ENCODE results near the gene PDE7B. TPM values are rescaled to one million over a fixed set of nuclear protein-coding genes. Genes with fewer than 3 reads are reported as not detected.

The PDE7B gene
- total and polyA plus RNA-seq, 2 of the 8 experiments (the other 6 are each of a cell fraction or from before 2014, with no cell fraction given) = not detected

DNA sequence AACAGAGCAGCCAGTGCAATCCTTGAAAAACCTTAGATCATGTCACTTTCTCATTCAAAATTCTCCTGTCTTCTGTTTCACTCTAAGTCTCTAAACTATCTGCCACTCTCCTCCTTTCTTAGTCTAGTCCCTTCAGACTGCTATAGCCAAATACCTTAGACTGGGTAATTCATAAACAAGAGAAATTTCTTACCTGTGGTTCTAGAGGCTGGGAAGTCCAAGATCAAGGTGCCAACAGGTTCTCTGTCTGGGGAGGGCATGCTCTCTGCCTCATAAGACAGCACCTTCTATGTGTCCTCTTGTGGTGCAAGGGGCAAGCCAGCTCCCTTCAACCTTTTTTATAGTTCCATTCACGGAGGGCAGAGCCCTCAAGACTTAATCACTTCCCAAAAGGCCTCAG lies 242.3 kb downstream of the PDE7B start (continued):
- TF ChIP-seq, protein P1, sequence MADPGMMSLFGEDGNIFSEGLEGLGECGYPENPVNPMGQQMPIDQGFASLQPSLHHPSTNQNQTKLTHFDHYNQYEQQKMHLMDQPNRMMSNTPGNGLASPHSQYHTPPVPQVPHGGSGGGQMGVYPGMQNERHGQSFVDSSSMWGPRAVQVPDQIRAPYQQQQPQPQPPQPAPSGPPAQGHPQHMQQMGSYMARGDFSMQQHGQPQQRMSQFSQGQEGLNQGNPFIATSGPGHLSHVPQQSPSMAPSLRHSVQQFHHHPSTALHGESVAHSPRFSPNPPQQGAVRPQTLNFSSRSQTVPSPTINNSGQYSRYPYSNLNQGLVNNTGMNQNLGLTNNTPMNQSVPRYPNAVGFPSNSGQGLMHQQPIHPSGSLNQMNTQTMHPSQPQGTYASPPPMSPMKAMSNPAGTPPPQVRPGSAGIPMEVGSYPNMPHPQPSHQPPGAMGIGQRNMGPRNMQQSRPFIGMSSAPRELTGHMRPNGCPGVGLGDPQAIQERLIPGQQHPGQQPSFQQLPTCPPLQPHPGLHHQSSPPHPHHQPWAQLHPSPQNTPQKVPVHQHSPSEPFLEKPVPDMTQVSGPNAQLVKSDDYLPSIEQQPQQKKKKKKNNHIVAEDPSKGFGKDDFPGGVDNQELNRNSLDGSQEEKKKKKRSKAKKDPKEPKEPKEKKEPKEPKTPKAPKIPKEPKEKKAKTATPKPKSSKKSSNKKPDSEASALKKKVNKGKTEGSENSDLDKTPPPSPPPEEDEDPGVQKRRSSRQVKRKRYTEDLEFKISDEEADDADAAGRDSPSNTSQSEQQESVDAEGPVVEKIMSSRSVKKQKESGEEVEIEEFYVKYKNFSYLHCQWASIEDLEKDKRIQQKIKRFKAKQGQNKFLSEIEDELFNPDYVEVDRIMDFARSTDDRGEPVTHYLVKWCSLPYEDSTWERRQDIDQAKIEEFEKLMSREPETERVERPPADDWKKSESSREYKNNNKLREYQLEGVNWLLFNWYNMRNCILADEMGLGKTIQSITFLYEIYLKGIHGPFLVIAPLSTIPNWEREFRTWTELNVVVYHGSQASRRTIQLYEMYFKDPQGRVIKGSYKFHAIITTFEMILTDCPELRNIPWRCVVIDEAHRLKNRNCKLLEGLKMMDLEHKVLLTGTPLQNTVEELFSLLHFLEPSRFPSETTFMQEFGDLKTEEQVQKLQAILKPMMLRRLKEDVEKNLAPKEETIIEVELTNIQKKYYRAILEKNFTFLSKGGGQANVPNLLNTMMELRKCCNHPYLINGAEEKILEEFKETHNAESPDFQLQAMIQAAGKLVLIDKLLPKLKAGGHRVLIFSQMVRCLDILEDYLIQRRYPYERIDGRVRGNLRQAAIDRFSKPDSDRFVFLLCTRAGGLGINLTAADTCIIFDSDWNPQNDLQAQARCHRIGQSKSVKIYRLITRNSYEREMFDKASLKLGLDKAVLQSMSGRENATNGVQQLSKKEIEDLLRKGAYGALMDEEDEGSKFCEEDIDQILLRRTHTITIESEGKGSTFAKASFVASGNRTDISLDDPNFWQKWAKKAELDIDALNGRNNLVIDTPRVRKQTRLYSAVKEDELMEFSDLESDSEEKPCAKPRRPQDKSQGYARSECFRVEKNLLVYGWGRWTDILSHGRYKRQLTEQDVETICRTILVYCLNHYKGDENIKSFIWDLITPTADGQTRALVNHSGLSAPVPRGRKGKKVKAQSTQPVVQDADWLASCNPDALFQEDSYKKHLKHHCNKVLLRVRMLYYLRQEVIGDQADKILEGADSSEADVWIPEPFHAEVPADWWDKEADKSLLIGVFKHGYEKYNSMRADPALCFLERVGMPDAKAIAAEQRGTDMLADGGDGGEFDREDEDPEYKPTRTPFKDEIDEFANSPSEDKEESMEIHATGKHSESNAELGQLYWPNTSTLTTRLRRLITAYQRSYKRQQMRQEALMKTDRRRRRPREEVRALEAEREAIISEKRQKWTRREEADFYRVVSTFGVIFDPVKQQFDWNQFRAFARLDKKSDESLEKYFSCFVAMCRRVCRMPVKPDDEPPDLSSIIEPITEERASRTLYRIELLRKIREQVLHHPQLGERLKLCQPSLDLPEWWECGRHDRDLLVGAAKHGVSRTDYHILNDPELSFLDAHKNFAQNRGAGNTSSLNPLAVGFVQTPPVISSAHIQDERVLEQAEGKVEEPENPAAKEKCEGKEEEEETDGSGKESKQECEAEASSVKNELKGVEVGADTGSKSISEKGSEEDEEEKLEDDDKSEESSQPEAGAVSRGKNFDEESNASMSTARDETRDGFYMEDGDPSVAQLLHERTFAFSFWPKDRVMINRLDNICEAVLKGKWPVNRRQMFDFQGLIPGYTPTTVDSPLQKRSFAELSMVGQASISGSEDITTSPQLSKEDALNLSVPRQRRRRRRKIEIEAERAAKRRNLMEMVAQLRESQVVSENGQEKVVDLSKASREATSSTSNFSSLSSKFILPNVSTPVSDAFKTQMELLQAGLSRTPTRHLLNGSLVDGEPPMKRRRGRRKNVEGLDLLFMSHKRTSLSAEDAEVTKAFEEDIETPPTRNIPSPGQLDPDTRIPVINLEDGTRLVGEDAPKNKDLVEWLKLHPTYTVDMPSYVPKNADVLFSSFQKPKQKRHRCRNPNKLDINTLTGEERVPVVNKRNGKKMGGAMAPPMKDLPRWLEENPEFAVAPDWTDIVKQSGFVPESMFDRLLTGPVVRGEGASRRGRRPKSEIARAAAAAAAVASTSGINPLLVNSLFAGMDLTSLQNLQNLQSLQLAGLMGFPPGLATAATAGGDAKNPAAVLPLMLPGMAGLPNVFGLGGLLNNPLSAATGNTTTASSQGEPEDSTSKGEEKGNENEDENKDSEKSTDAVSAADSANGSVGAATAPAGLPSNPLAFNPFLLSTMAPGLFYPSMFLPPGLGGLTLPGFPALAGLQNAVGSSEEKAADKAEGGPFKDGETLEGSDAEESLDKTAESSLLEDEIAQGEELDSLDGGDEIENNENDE (IDR thresholded peaks at IDR 0.05; ENCODE audit: insufficient replicate concordance, low read length) = no peak
- TF ChIP-seq FOSL1 (IDR thresholded peaks at IDR 0.05; ENCODE audit: insufficient read depth, low read depth, low read length) (no peak), SRF (IDR thresholded peaks at IDR 0.05; ENCODE audit: low read depth, low read length) (no peak), CHD1 (IDR thresholded peaks at IDR 0.05; ENCODE audit: low read depth, low read length) (no peak)
- TF ChIP-seq, protein P2, sequence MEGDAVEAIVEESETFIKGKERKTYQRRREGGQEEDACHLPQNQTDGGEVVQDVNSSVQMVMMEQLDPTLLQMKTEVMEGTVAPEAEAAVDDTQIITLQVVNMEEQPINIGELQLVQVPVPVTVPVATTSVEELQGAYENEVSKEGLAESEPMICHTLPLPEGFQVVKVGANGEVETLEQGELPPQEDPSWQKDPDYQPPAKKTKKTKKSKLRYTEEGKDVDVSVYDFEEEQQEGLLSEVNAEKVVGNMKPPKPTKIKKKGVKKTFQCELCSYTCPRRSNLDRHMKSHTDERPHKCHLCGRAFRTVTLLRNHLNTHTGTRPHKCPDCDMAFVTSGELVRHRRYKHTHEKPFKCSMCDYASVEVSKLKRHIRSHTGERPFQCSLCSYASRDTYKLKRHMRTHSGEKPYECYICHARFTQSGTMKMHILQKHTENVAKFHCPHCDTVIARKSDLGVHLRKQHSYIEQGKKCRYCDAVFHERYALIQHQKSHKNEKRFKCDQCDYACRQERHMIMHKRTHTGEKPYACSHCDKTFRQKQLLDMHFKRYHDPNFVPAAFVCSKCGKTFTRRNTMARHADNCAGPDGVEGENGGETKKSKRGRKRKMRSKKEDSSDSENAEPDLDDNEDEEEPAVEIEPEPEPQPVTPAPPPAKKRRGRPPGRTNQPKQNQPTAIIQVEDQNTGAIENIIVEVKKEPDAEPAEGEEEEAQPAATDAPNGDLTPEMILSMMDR (IDR thresholded peaks at IDR 0.05; ENCODE audit: control extremely low read depth in 1 of 3, insufficient read depth in 1 of 3, low read depth in 1 of 3, low read length in 3 of 3) = no peak

Data from H1 (cell line).